HCT116 (cell line): ENCODE results near the gene CNTNAP2. TPM values are rescaled to one million over a fixed set of nuclear protein-coding genes. Genes with fewer than 3 reads are reported as not detected.

ENCODE experiments used
- ATAC-seq: fragments of 200-7000 bp; cut with Tn5 transposase; 2 replicates; pipeline ENCODE4 v1.9.1; 2020; ENCODE audit warnings: mild to moderate bottlenecking, moderate library complexity
- BruUV-seq: library from RNA; stranded (reverse); fragments of 400-500 nt; replicated peaks from 2 replicates; lab custom pipeline; 2021; lab: Mats Ljungman, UMichigan
- CTCF ChIA-PET: fragments of 300-600 bp; sonication (Branson Sonifier 250); formaldehyde crosslinking; loops from one replicate; lab custom pipeline; 2021; ENCODE audit warnings: antibody characterized with exemption; lab: Charles Lee
- POLR2A ChIA-PET: fragments of 300-600, 350-600 bp; sonication (Branson Sonifier 250); formaldehyde crosslinking; loops from one replicate; lab custom pipeline; 2021; ENCODE audit warnings: antibody characterized with exemption; lab: Charles Lee
- RAD21 ChIA-PET, 2 experiments: fragments of 300-600 bp; sonication (Branson Sonifier 250); formaldehyde crosslinking; loops; one replicate each; lab custom pipeline; 2023; ENCODE audit warnings: low total read pairs in 2 of 2; ENCODE audit not compliant: uncharacterized antibody in 2 of 2, unreplicated experiment in 2 of 2, low non-redundant PET in 1 of 2; lab: Charles Lee
- DNase-seq: peaks from one replicate; pipeline ENCODE4 v3.0.0-alpha.2; 2010; ENCODE audit warnings: low read depth, low spot score
- H2AFZ ChIP-seq: fragments of 200-600 bp; shearing (Covaris generic), sonication (generic); 2 replicates; pipeline ENCODE4 v1.6.1; 2017; ENCODE audit warnings: low read depth, mixed run types, mixed read lengths, antibody characterized with exemption, low read length; ENCODE audit not compliant: poor library complexity, severe bottlenecking
- H3K27ac ChIP-seq: 2 replicates; pipeline ENCODE4 v1.5.1; 2012; ENCODE audit warnings: low read depth, low read length
- H3K27me3 ChIP-seq: fragments of 200-600 bp; sonication (generic); 2 replicates; pipeline ENCODE4 v1.6.1; 2016; ENCODE audit warnings: mixed run types, low read length, mixed read lengths; ENCODE audit not compliant: insufficient read depth
- H3K36me3 ChIP-seq, 2 experiments: fragments of 200-500 bp in 1 of 2; fragments of 200-600 bp in 1 of 2; sonication (Bioruptor generic) in 1 of 2; sonication (generic) in 1 of 2; 2 replicates each; pipeline versions ENCODE4 v1.5.1 to v1.6.1; 2014 to 2016; ENCODE audit warnings: low read length in 2 of 2, inconsistent platforms in 1 of 2, mixed read lengths in 1 of 2, mixed run types in 1 of 2; ENCODE audit not compliant: insufficient read depth in 2 of 2, control insufficient read depth in 1 of 2
- H3K4me1 ChIP-seq, 2 experiments: fragments of 200-600 bp in 1 of 2; sonication (generic) in 1 of 2; 2 replicates each; pipeline versions ENCODE4 v1.5.1 to v1.6.1; 2012 to 2017; ENCODE audit warnings: low read length in 2 of 2, inconsistent platforms in 1 of 2, mild to moderate bottlenecking in 1 of 2, mixed read lengths in 1 of 2, mixed run types in 1 of 2, moderate library complexity in 1 of 2; ENCODE audit not compliant: insufficient read depth in 2 of 2, control insufficient read depth in 1 of 2
- H3K4me2 ChIP-seq: fragments of 200-600 bp; sonication (generic); 2 replicates; pipeline ENCODE4 v1.6.1; 2017; ENCODE audit warnings: mixed run types, low read length, mixed read lengths
- H3K4me3 ChIP-seq, 2 experiments: fragments of 200-600 bp in 1 of 2; sonication (generic) in 1 of 2; replicated peaks in 1 of 2; 2 replicates each; pipeline ENCODE4 v1.5.1; 2011 to 2016; ENCODE audit warnings: low read length in 2 of 2, control low read depth in 1 of 2, low read depth in 1 of 2, mild to moderate bottlenecking in 1 of 2, mixed read lengths in 1 of 2, mixed run types in 1 of 2
- H3K79me2 ChIP-seq: fragments of 200-600 bp; sonication (generic); 2 replicates; pipeline ENCODE4 v1.6.1; 2017; ENCODE audit warnings: mild to moderate bottlenecking, mixed run types, low read length, moderate library complexity, mixed read lengths; ENCODE audit not compliant: insufficient read depth
- H3K9ac ChIP-seq: fragments of 200-600 bp; sonication (generic); 2 replicates; pipeline ENCODE4 v1.6.1; 2016; ENCODE audit warnings: low read length, mixed read lengths
- H3K9me2 ChIP-seq: fragments of 200-600 bp; sonication (generic), shearing (Covaris generic); 2 replicates; pipeline ENCODE4 v1.6.1; 2017; ENCODE audit warnings: mixed run types, mild to moderate bottlenecking, moderate library complexity; ENCODE audit not compliant: insufficient read depth
- H3K9me3 ChIP-seq, 2 experiments: fragments of 200-500 bp in 1 of 2; fragments of 200-600 bp in 1 of 2; sonication (Bioruptor generic) in 1 of 2; sonication (generic) in 1 of 2; 2 replicates each; pipeline ENCODE4 v1.6.1; 2014 to 2017; ENCODE audit warnings: low read length in 2 of 2, mixed read lengths in 2 of 2, inconsistent platforms in 1 of 2, low read depth in 1 of 2, mild to moderate bottlenecking in 1 of 2, mixed run types in 1 of 2, moderate library complexity in 1 of 2; ENCODE audit not compliant: control insufficient read depth in 1 of 2, insufficient read depth in 1 of 2
- H4K20me1 ChIP-seq: fragments of 200-600 bp; sonication (generic), shearing (Covaris generic); 2 replicates; pipeline ENCODE4 v1.6.1; 2017; ENCODE audit warnings: mixed run types, mild to moderate bottlenecking, moderate library complexity; ENCODE audit not compliant: insufficient read depth
- CEBPB ChIP-seq: IDR thresholded peaks from 2 replicates; pipeline ENCODE4 v1.6.1; 2012; ENCODE audit warnings: low read depth
- EGR1 ChIP-seq: IDR thresholded peaks from 2 replicates; pipeline ENCODE4 v1.6.1; 2012; ENCODE audit warnings: low read depth
- ELF1 ChIP-seq: IDR thresholded peaks from 2 replicates; pipeline ENCODE4 v1.6.1; 2012; ENCODE audit warnings: low read depth, borderline replicate concordance
- POLR2AphosphoS5 ChIP-seq: IDR thresholded peaks from 2 replicates; pipeline ENCODE4 v1.6.1; 2011; ENCODE audit warnings: mild to moderate bottlenecking, low read depth, low read length, moderate library complexity
- RAD21 ChIP-seq: IDR thresholded peaks from 2 replicates; pipeline ENCODE4 v1.6.1; 2012; ENCODE audit warnings: low read depth, mild to moderate bottlenecking
- SRF ChIP-seq: IDR thresholded peaks from 2 replicates; pipeline ENCODE4 v1.6.1; 2012; ENCODE audit warnings: low read depth
- ZFX ChIP-seq: fragments of 450-650 bp; IDR thresholded peaks from 2 replicates; pipeline ENCODE4 v1.6.1; 2017
- intact Hi-C: fragments of 100-400 bp; cut with micrococcal nuclease; formaldehyde crosslinking; loops from 2 replicates; pipeline ENCODE4 v1.10.0; 2022
- total RNA-seq: library from RNA; stranded (reverse); gene quantifications from one replicate; pipeline ENCODE4 v1.2.1, GENCODE V29; 2021; ENCODE audit not compliant: unreplicated experiment
- TF ChIP-seq, protein P1 (sequence below): IDR thresholded peaks from 2 replicates; pipeline ENCODE4 v1.6.1; 2011; ENCODE audit warnings: mild to moderate bottlenecking, low read length, moderate library complexity; ENCODE audit not compliant: insufficient replicate concordance; ENCODE audit errors: extremely low read depth
- TF ChIP-seq, protein P2 (sequence below): IDR thresholded peaks from 2 replicates; pipeline ENCODE4 v1.6.1; 2012

Gene CNTNAP2
- total RNA-seq, 1 experiment from 2014 or later: 0.37 TPM

DNA sequence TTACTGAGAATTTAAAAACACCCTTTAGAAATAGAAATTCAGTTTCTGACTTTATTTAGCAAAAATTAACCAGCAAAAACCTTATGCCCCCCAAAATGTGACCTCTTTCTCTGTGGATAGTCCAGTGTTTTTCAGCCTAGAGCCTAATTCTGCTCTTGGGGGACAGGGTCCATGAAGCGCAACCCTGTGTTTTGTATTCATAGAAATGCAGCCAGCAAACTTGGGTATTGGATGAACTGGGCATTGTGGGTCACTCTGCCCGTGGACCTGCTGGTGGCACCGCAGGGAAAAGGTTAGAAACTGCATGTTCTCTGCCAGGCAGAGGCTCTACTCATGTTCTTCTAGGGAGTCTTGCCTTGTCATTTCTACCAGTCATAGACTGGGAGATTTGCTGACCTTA is 1686.5 kb downstream of the CNTNAP2 start:
- no peak overlapping the region for H3K4me3 ChIP-seq
- H3K79me2 ChIP-seq: no peaks in the 10 kb centered on the region
- ChIA-PET RAD21 (no interaction called here), POLR2A (no interaction called here), CTCF (no interaction called here)
- H3K27ac ChIP-seq: no peak overlapping the region
- no peaks in the 10 kb centered on the region for H3K27me3 ChIP-seq
- no peak for DNase-seq
- no peak overlapping the region for H3K9ac ChIP-seq
- intact Hi-C loops: no loop called here
- no peaks in the 10 kb centered on the region for H3K9me2 ChIP-seq
- no peak for ATAC-seq
- no peaks in the 10 kb centered on the region for H3K4me1 ChIP-seq
- BruUV-seq: no TSS peak
- H3K36me3 ChIP-seq: no peaks in the 10 kb centered on the region
- H2AFZ ChIP-seq: no peak overlapping the region
- peaks cover 9 to 18% of the 10 kb centered on the region in 2 experiments; a peak in 2 of 4 replicates for H3K9me3 ChIP-seq
- H4K20me1 ChIP-seq: no peaks in the 10 kb centered on the region
- H3K4me2 ChIP-seq: no peak overlapping the region
- TF ChIP-seq, protein P1, sequence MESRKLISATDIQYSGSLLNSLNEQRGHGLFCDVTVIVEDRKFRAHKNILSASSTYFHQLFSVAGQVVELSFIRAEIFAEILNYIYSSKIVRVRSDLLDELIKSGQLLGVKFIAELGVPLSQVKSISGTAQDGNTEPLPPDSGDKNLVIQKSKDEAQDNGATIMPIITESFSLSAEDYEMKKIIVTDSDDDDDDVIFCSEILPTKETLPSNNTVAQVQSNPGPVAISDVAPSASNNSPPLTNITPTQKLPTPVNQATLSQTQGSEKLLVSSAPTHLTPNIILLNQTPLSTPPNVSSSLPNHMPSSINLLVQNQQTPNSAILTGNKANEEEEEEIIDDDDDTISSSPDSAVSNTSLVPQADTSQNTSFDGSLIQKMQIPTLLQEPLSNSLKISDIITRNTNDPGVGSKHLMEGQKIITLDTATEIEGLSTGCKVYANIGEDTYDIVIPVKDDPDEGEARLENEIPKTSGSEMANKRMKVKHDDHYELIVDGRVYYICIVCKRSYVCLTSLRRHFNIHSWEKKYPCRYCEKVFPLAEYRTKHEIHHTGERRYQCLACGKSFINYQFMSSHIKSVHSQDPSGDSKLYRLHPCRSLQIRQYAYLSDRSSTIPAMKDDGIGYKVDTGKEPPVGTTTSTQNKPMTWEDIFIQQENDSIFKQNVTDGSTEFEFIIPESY: no peak
- TF ChIP-seq POLR2AphosphoS5 (no peak), SRF (no peak), CEBPB (no peak), RAD21 (no peak), ZFX (no peak), EGR1 (no peak), ELF1 (no peak)
- TF ChIP-seq, protein P2, sequence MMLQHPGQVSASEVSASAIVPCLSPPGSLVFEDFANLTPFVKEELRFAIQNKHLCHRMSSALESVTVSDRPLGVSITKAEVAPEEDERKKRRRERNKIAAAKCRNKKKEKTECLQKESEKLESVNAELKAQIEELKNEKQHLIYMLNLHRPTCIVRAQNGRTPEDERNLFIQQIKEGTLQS: no peak

DNA sequence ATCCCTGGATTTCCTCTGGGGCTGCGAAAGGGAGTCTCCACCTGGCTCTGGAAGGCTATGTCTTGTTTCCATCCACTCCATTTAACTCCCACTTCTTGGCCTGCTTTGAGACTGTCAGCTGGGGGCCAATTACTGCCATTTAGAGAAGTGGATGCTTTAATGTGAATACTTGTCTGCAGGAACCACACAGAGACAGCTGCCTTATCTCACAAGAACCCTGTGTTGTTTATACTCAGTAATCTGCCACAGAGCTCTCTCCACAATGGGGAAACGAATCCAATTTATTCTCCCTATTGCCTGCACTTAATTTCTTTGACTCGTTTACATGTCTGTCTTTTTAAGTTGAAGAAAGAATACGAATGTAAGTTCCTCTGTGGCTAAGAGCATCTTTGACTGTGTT is 1687.0 kb downstream of the CNTNAP2 start:
- POLR2A ChIA-PET: no interaction called here
- no peak overlapping the region for H3K27ac ChIP-seq
- TF ChIP-seq CEBPB: no peak
- TF ChIP-seq, protein P2: no peak
- TF ChIP-seq, protein P1: no peak
- no peak overlapping the region for H3K4me3 ChIP-seq
- H3K4me2 ChIP-seq: no peak overlapping the region
- no peaks in the 10 kb centered on the region for H3K4me1 ChIP-seq
- no peaks in the 10 kb centered on the region for H3K9me2 ChIP-seq
- no TSS peak for BruUV-seq
- no peaks in the 10 kb centered on the region for H3K79me2 ChIP-seq
- no peak overlapping the region for H3K9ac ChIP-seq
- ATAC-seq (no peak), DNase-seq (no peak)
- intact Hi-C loops: no loop called here
- no peaks in the 10 kb centered on the region for H3K27me3 ChIP-seq
- no peaks in the 10 kb centered on the region for H3K36me3 ChIP-seq
- CTCF ChIA-PET: no interaction called here
- no peak overlapping the region for H2AFZ ChIP-seq
- RAD21 ChIA-PET: no interaction called here
- H3K9me3 ChIP-seq: peaks cover 9 to 15% of the 10 kb centered on the region in 2 experiments; a peak in 2 of 4 replicates
- no peaks in the 10 kb centered on the region for H4K20me1 ChIP-seq
